ENCODE measurements around the gene RDH11. TPM values are rescaled to one million over a fixed set of nuclear protein-coding genes. Genes with fewer than 3 reads are reported as not detected.

Gene RDH11
- total RNA-seq, 1 donor from 2014 or later, result 54.1 TPM

- DNase-seq (ENCODE audit: extremely low spot score, unreplicated experiment), result no peak
- H3K9me3 Mint-ChIP-seq (ENCODE audit: unreplicated experiment), result no peaks in the 10 kb centered on the region
- TF ChIP-seq CTCF (IDR thresholded peaks at IDR 0.05), result no peak
- no peak overlapping the region for H3K27ac Mint-ChIP-seq (ENCODE audit: unreplicated experiment)
- H3K4me1 Mint-ChIP-seq (ENCODE audit: unreplicated experiment), result peaks cover 10% of the 10 kb centered on the region
- no peaks in the 10 kb centered on the region for H3K36me3 Mint-ChIP-seq (ENCODE audit: unreplicated experiment)
- no peak overlapping the region for H3K4me3 Mint-ChIP-seq (ENCODE audit: unreplicated experiment)
- no peaks in the 10 kb centered on the region for H3K27me3 Mint-ChIP-seq (ENCODE audit: unreplicated experiment)
Measured at GRCh38 chr14:67735336-67736147, 40.0 kb upstream of the RDH11 start.

DNA sequence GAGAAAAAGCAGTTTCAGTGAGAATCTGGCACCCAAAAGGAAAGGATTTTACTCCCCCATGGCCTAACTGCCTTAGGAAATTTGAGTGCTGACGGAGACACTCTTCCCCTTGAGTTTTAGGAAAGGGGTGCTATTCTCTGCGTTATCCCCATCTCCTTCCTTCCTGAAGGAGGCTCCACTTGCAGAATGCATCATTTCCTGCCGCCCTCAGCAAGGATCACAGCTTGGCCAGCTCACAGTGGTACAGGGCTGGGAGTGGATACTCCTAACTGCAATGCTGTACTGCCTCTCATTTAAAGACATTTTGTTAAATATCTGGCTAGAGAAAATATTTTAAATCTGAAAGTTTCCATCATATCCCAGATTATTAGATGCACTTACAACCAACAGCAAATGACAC lies 39.1 kb upstream of the RDH11 start:
- Mint-ChIP-seq H3K27ac (ENCODE audit: unreplicated experiment) (no peak overlapping the region), H3K4me3 (ENCODE audit: unreplicated experiment) (no peak overlapping the region), H3K4me1 (ENCODE audit: unreplicated experiment) (peaks cover 10% of the 10 kb centered on the region), H3K9me3 (ENCODE audit: unreplicated experiment) (no peaks in the 10 kb centered on the region), H3K27me3 (ENCODE audit: unreplicated experiment) (peaks cover 4% of the 10 kb centered on the region), H3K36me3 (ENCODE audit: unreplicated experiment) (no peaks in the 10 kb centered on the region)
- DNase-seq (ENCODE audit: extremely low spot score, unreplicated experiment), result no peak
- TF ChIP-seq CTCF (IDR thresholded peaks at IDR 0.05), result no peak

DNA sequence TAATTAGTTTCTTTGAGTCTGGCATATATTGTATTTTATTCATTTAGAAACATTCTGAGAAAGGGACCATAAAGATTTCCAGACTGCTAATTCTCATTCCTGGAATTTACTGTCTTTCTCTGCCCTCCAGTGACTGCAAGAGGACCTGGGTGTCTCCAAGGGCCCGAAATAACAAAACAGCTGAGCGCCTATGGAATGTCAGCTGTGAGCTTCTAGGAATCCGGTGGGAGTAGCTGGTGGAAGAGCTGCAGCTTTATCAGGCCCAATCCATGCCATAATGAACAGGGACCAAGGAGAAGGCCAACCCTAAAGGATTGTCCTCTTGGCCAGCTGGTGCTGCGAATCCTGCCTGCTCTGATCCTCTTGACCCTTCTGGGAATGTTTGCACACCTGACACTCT lies 38.1 kb upstream of the RDH11 start:
- no peak for TF ChIP-seq CTCF (IDR thresholded peaks at IDR 0.05)
- H3K4me1 Mint-ChIP-seq (ENCODE audit: unreplicated experiment), result no peaks in the 10 kb centered on the region
- H3K27me3 Mint-ChIP-seq (ENCODE audit: unreplicated experiment), result peaks cover 14% of the 10 kb centered on the region
- no peak overlapping the region for H3K4me3 Mint-ChIP-seq (ENCODE audit: unreplicated experiment)
- no peaks in the 10 kb centered on the region for H3K36me3 Mint-ChIP-seq (ENCODE audit: unreplicated experiment)
- DNase-seq (ENCODE audit: extremely low spot score, unreplicated experiment), result no peak
- H3K27ac Mint-ChIP-seq (ENCODE audit: unreplicated experiment), result no peak overlapping the region
- H3K9me3 Mint-ChIP-seq (ENCODE audit: unreplicated experiment), result no peaks in the 10 kb centered on the region

- peaks cover 4% of the 10 kb centered on the region for H3K9me3 Mint-ChIP-seq (ENCODE audit: unreplicated experiment)
- H3K27me3 Mint-ChIP-seq (ENCODE audit: unreplicated experiment), result peaks cover 55% of the 10 kb centered on the region
- H3K27ac Mint-ChIP-seq (ENCODE audit: unreplicated experiment), result no peak overlapping the region
- H3K36me3 Mint-ChIP-seq (ENCODE audit: unreplicated experiment), result no peaks in the 10 kb centered on the region
- no peak for TF ChIP-seq CTCF (IDR thresholded peaks at IDR 0.05)
- no peaks in the 10 kb centered on the region for H3K4me1 Mint-ChIP-seq (ENCODE audit: unreplicated experiment)
- DNase-seq (ENCODE audit: extremely low spot score, unreplicated experiment), result no peak
- no peak overlapping the region for H3K4me3 Mint-ChIP-seq (ENCODE audit: unreplicated experiment)
Measured at GRCh38 chr14:67729072-67729885, 33.7 kb upstream of the RDH11 start.

- Mint-ChIP-seq H3K27me3 (ENCODE audit: unreplicated experiment) (peaks cover 64% of the 10 kb centered on the region), H3K4me3 (ENCODE audit: unreplicated experiment) (no peak overlapping the region), H3K4me1 (ENCODE audit: unreplicated experiment) (no peaks in the 10 kb centered on the region), H3K36me3 (ENCODE audit: unreplicated experiment) (no peaks in the 10 kb centered on the region), H3K27ac (ENCODE audit: unreplicated experiment) (no peak overlapping the region), H3K9me3 (ENCODE audit: unreplicated experiment) (peaks cover 4% of the 10 kb centered on the region)
- no peak for DNase-seq (ENCODE audit: extremely low spot score, unreplicated experiment)
- TF ChIP-seq CTCF (IDR thresholded peaks at IDR 0.05), result no peak
Measured at GRCh38 chr14:67728258-67728657, 32.7 kb upstream of the RDH11 start.

Measured in osteocyte (in vitro differentiated cells).